Measurements from ENCODE around the gene HMGXB3.

DNA sequence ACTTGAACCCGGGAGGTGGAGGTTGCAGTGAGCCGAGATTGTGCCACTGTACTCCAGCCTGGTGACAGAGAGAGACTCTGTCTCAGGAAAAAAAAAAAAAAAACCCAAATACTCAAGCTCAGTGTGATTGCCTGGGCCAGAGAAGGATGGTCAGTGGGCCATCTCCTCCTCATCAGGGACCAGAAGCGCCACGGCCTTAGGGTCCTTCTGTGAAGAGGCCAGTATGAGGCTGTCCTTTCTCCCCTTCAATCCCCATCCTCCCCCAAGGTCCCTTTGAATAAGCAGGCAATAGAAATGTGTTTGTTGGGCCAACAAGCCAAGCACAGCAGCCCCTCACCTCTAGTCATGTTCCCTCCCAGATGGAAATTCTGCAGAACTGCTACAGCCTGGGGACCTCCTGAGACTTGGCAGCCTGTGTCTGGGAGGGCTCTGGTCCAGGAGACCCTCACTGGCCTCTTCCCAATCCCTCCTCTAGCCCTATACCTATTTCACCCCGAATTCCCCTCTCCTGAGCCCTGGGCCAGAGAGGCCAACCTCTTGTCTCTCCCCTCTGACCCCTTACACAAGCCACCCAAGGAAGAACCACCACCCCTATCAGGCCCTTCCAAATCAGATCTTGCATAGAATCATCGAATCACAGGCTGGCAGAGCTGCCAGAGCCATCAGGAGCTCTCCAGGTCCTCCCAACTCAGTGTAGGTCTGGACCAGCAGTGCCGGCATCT is 84.8 kb downstream of the HMGXB3 start:
- TF ChIP-seq POLR2A (IDR thresholded peaks at IDR 0.05) (no peak), CTCF (IDR thresholded peaks at IDR 0.05) (no peak)
